ENCODE measurements around the gene AADAT. TPM values are rescaled to one million over a fixed set of nuclear protein-coding genes. Genes with fewer than 3 reads are reported as not detected.

The AADAT gene
- 1 to 10 TPM; 4.4 to 5.3 TPM for total RNA-seq

GRCh38 chr4:170089668-170090351 lies at the start of gene AADAT:
TSS of gene AADAT (minus strand) at chr4:170089956. CDS start at chr4:170089690, 266 bp downstream.
- DNase-seq (peak; percentile 76 to 83 (median 77)), ATAC-seq (peak; percentile 93)
- Histone ChIP-seq H3K9me3 (no peaks in the 10 kb centered on the region), H3K36me3 (replicated peaks in 1 of 2; ENCODE audit: insufficient read depth in 1 of 2, low read depth in 2 of 2) (peaks cover 0 to 2% of the 10 kb centered on the region in 2 donors), H3K27ac (peak within 1 kb of the TSS in 2 of 4 donors; percentile 52 to 63), H3K27me3 (no peaks in the 10 kb centered on the region), H3K4me3 (peak within 1 kb of the TSS; percentile 21 to 59), H3K4me1 (peaks cover 19% of the 10 kb centered on the region)
- intact Hi-C loops (cut with DNase I): no loop called here
- 1 to 3% methylated on average over 6 to 74 of the region's 80 CpGs for WGBS, 2 donors
- TF ChIP-seq CTCF (IDR thresholded peaks at IDR 0.05): peak; percentile 37 to 81 (median 64)
- peak in 1 of 3 donors; percentile 22 for TF ChIP-seq POLR2A (IDR thresholded peaks at IDR 0.05)

- WGBS, 2 donors: 3 to 5% methylated on average over 15 of the region's 15 CpGs
- intact Hi-C loops (cut with DNase I): no loop called here
- TF ChIP-seq CTCF (IDR thresholded peaks at IDR 0.05) (peak; percentile 32 to 74 (median 68)), POLR2A (IDR thresholded peaks at IDR 0.05) (no peak)
- Histone ChIP-seq H3K9me3 (no peaks in the 10 kb centered on the region), H3K27me3 (no peaks in the 10 kb centered on the region), H3K4me3 (no peak overlapping the region), H3K36me3 (replicated peaks in 1 of 2; ENCODE audit: insufficient read depth in 1 of 2, low read depth in 2 of 2) (no peaks in the 10 kb centered on the region), H3K4me1 (peaks cover 4% of the 10 kb centered on the region), H3K27ac (no peak overlapping the region)
- peak; percentile 74 to 80 (median 77) for DNase-seq
- ATAC-seq: peak; percentile 75
Measured at GRCh38 chr4:170138580-170139194, 48.9 kb upstream of the AADAT start.

GRCh38 chr4:170137927-170138326 lies 48.2 kb upstream of the AADAT start:
- no peak for ATAC-seq
- Histone ChIP-seq H3K27ac (no peak overlapping the region), H3K36me3 (replicated peaks in 1 of 2; ENCODE audit: insufficient read depth in 1 of 2, low read depth in 2 of 2) (no peaks in the 10 kb centered on the region), H3K4me3 (no peak overlapping the region), H3K27me3 (no peaks in the 10 kb centered on the region), H3K9me3 (no peaks in the 10 kb centered on the region), H3K4me1 (peaks cover 4% of the 10 kb centered on the region)
- TF ChIP-seq POLR2A (IDR thresholded peaks at IDR 0.05): no peak
- no peak for TF ChIP-seq CTCF (IDR thresholded peaks at IDR 0.05)
- intact Hi-C loops (cut with DNase I): no loop called here
- WGBS, 2 donors: 52 to 56% methylated on average over 3 of the region's 3 CpGs
- no peak for DNase-seq

- intact Hi-C loops (cut with DNase I): no loop called here
- H3K4me3 ChIP-seq: no peak overlapping the region
- DNase-seq (no peak), ATAC-seq (no peak)
- H3K27ac ChIP-seq: no peak overlapping the region
- H3K36me3 ChIP-seq (replicated peaks in 1 of 2; ENCODE audit: insufficient read depth in 1 of 2, low read depth in 2 of 2): no peaks in the 10 kb centered on the region
- no peaks in the 10 kb centered on the region for H3K27me3 ChIP-seq
- H3K4me1 ChIP-seq: peaks cover 4% of the 10 kb centered on the region
- 28 to 51% methylated on average over 5 of the region's 5 CpGs for WGBS, 2 donors
- no peak for TF ChIP-seq POLR2A (IDR thresholded peaks at IDR 0.05)
- TF ChIP-seq CTCF (IDR thresholded peaks at IDR 0.05): no peak
- no peaks in the 10 kb centered on the region for H3K9me3 ChIP-seq
Measured at GRCh38 chr4:170137466-170137865, 47.7 kb upstream of the AADAT start.

Data from body of pancreas (tissue), 4 donors.